Activated effector memory CD4-positive, alpha-beta T cell treated with anti-CD3 and anti-CD28 coated beads, Interleukin-2, amount 50 U/mL, for 16 hours (primary cell): ENCODE measurements around the gene ELK4.
A peak's percentile ranks its signal among the peaks of the same experiment; 100 is the strongest.

Source experiments
- DNase-seq: peaks from one replicate; pipeline ENCODE4 v3.0.0-alpha.2; 2020

ELK4 gene

GRCh38 chr1:205580140-205580922, 51.5 kb downstream of the ELK4 start:
- no peak for DNase-seq

GRCh38 chr1:205579711-205580110, 52.1 kb downstream of the ELK4 start:
- no peak for DNase-seq

- no peak for DNase-seq
Observed at GRCh38 chr1:205578780-205579571, 52.8 kb downstream of the ELK4 start.

- no peak for DNase-seq
Observed at GRCh38 chr1:205577874-205578658, 53.7 kb downstream of the ELK4 start.

- peak; percentile 25 for DNase-seq
Observed at GRCh38 chr1:205576805-205577761, 54.7 kb downstream of the ELK4 start.

GRCh38 chr1:205576011-205576410, 55.8 kb downstream of the ELK4 start:
- peak; percentile 50 for DNase-seq

- peak; percentile 50 for DNase-seq
Observed at GRCh38 chr1:205575294-205575885, 56.4 kb downstream of the ELK4 start.

GRCh38 chr1:205572421-205572820, 59.4 kb downstream of the ELK4 start:
- DNase-seq, result peak; percentile 2

- no peak for DNase-seq
Observed at GRCh38 chr1:205571747-205572146, 60.1 kb downstream of the ELK4 start.

GRCh38 chr1:205570796-205571537, 60.8 kb downstream of the ELK4 start:
- DNase-seq, result peak; percentile 19

GRCh38 chr1:205570173-205570501, 61.7 kb downstream of the ELK4 start:
- peak; percentile 22 for DNase-seq

- DNase-seq, result peak; percentile 62
Observed at GRCh38 chr1:205569411-205570172, 62.2 kb downstream of the ELK4 start.

- peak; percentile 57 for DNase-seq
Observed at GRCh38 chr1:205568469-205569361, 63.1 kb downstream of the ELK4 start.

- peak; percentile 13 for DNase-seq
Observed at GRCh38 chr1:205568135-205568468, 63.7 kb downstream of the ELK4 start.

- DNase-seq, result peak; percentile 58
Observed at GRCh38 chr1:205567716-205568115, 64.1 kb downstream of the ELK4 start.

- DNase-seq, result peak; percentile 12
Observed at GRCh38 chr1:205565799-205566198, 66.0 kb downstream of the ELK4 start.

- peak; percentile 21 for DNase-seq
Observed at GRCh38 chr1:205563927-205564441, 67.8 kb downstream of the ELK4 start.

- no peak for DNase-seq
Observed at GRCh38 chr1:205561501-205562203, 70.2 kb downstream of the ELK4 start.
